ENCODE measurements around the gene DPYD. TPM values are rescaled to one million over a fixed set of nuclear protein-coding genes. Genes with fewer than 3 reads are reported as not detected.

The DPYD gene
- polyA plus RNA-seq, 1 of the 3 experiments (the other 2 are of a cell fraction) = 23.0 TPM

- Histone ChIP-seq H3K4me3 (ENCODE audit: low read depth in 2 of 2, low read length in 1 of 2) (no peak overlapping the region), H3K27ac (ENCODE audit: low read depth in 2 of 2, low read length in 1 of 2) (no peak overlapping the region), H3K4me2 (no peak overlapping the region), H3K4me1 (ENCODE audit: control insufficient read depth in 1 of 2, insufficient read depth in 2 of 2, low read depth in 1 of 2, low read length in 1 of 2) (no peaks in the 10 kb centered on the region), H3K9me3 (no peaks in the 10 kb centered on the region), H3K36me3 (replicated peaks in 1 of 2; ENCODE audit: control insufficient read depth in 1 of 2, insufficient read depth in 2 of 2, low read length in 1 of 2) (peaks cover 4 to 33% of the 10 kb centered on the region in 2 experiments), H2AFZ (ENCODE audit: low read depth) (no peak overlapping the region), H3K9me2 (no peaks in the 10 kb centered on the region), H3K27me3 (ENCODE audit: insufficient read depth) (no peaks in the 10 kb centered on the region), H3K79me2 (ENCODE audit: insufficient read depth) (no peaks in the 10 kb centered on the region), H3K9ac (no peak overlapping the region), H3F3A (replicated peaks; ENCODE audit: insufficient read depth) (peaks cover 15% of the 10 kb centered on the region), H4K20me1 (ENCODE audit: insufficient read depth) (no peaks in the 10 kb centered on the region)
- no peak for TF ChIP-seq FOXM1 (IDR thresholded peaks at IDR 0.05; ENCODE audit: low read depth)
- no peak for TF ChIP-seq JUND (IDR thresholded peaks at IDR 0.05)
- no peak for TF ChIP-seq ELF1 (IDR thresholded peaks at IDR 0.05)
- TF ChIP-seq NFIC (IDR thresholded peaks at IDR 0.05; ENCODE audit: borderline replicate concordance) = no peak
- TF ChIP-seq MAX (IDR thresholded peaks at IDR 0.05; ENCODE audit: low read depth) = no peak
- no peak for TF ChIP-seq RCOR1 (IDR thresholded peaks at IDR 0.05; ENCODE audit: low read length)
- no peak for TF ChIP-seq MEF2A (IDR thresholded peaks at IDR 0.05; ENCODE audit: borderline replicate concordance, low read depth)
- no peak for TF ChIP-seq USF1 (IDR thresholded peaks at IDR 0.05; ENCODE audit: borderline replicate concordance, low read depth)
- no peak for TF ChIP-seq FOSL2 (IDR thresholded peaks at IDR 0.05; ENCODE audit: borderline replicate concordance, low read depth)
- no peak for TF ChIP-seq SIN3A (IDR thresholded peaks at IDR 0.05; ENCODE audit: borderline replicate concordance, low read depth, low read length)
- no peak for TF ChIP-seq FOXJ3 (CRISPR knock-in tag; IDR thresholded peaks at IDR 0.05)
- TF ChIP-seq CTCF (IDR thresholded peaks at IDR 0.05) = no peak
- no peak for TF ChIP-seq YY1 (IDR thresholded peaks at IDR 0.05; ENCODE audit: low read depth)
- no peak for TF ChIP-seq CHD2 (IDR thresholded peaks at IDR 0.05; ENCODE audit: low read length, partially characterized antibody)
- TF ChIP-seq IRF3 (IDR thresholded peaks at IDR 0.05; ENCODE audit: low read depth, low read length) = no peak
- 94% methylated on average over 6 of the region's 6 CpGs for WGBS (ENCODE audit: low lambda C conversion rate)
- POLR2A ChIA-PET = no interaction called here
- no peak for DNase-seq
- CTCF ChIA-PET = no interaction called here
These were observed 380.4 kb downstream of the DPYD start for GRCh38 chr1:97540346-97540888.

GRCh38 chr1:97538113-97538512 is 382.7 kb downstream of the DPYD start:
- 98% methylated on average over 2 of the region's 2 CpGs for WGBS (ENCODE audit: low lambda C conversion rate)

More at GRCh38 chr1:97538113-97538512, 382.7 kb downstream of the DPYD start:
- Histone ChIP-seq H3K9me2 (no peaks in the 10 kb centered on the region), H3K79me2 (ENCODE audit: insufficient read depth) (no peaks in the 10 kb centered on the region), H3K27ac (ENCODE audit: low read depth in 2 of 2, low read length in 1 of 2) (no peak overlapping the region), H4K20me1 (ENCODE audit: insufficient read depth) (no peaks in the 10 kb centered on the region), H3K4me2 (no peak overlapping the region), H3K36me3 (replicated peaks in 1 of 2; ENCODE audit: control insufficient read depth in 1 of 2, insufficient read depth in 2 of 2, low read length in 1 of 2) (peaks cover 2 to 33% of the 10 kb centered on the region in 2 experiments), H3K4me3 (ENCODE audit: low read depth in 2 of 2, low read length in 1 of 2) (no peak overlapping the region), H3K4me1 (ENCODE audit: control insufficient read depth in 1 of 2, insufficient read depth in 2 of 2, low read depth in 1 of 2, low read length in 1 of 2) (no peaks in the 10 kb centered on the region), H3K27me3 (ENCODE audit: insufficient read depth) (no peaks in the 10 kb centered on the region), H2AFZ (ENCODE audit: low read depth) (no peak overlapping the region), H3F3A (replicated peaks; ENCODE audit: insufficient read depth) (peaks cover 8% of the 10 kb centered on the region), H3K9me3 (no peaks in the 10 kb centered on the region), H3K9ac (no peak overlapping the region)
- CTCF ChIA-PET = interaction anchor here (1.2 kb wide), 1 partner anchor 10 kb away, joined by 3 read pairs; no protein-coding TSS in a partner anchor
- POLR2A ChIA-PET = no interaction called here
- TF ChIP-seq FOSL2 (IDR thresholded peaks at IDR 0.05; ENCODE audit: borderline replicate concordance, low read depth) (no peak), EZH2phosphoT487 (IDR thresholded peaks at IDR 0.05; ENCODE audit: borderline replicate concordance, low read depth) (no peak), MAX (IDR thresholded peaks at IDR 0.05; ENCODE audit: low read depth) (no peak), FOXJ3 (CRISPR knock-in tag; IDR thresholded peaks at IDR 0.05) (no peak)
- no peak for DNase-seq
